GM19351 (cell line): ENCODE results near the gene ASPSCR1.
"Not testable (repeated sequence)": the region's sequence is repeated elsewhere in the genome, so short reads cannot be mapped to it uniquely, and the experiment has no call there.

Experiments
- ATAC-seq: cut with Tn5 transposase; IDR thresholded peaks from one replicate; pipeline ENCODE4 v1.9.1; 2021; ENCODE audit warnings: mild to moderate bottlenecking, moderate library complexity; ENCODE audit not compliant: unreplicated experiment

The ASPSCR1 gene

GRCh38 chr17:82035956-82036633 is 58.7 kb downstream of the ASPSCR1 start:
- no peak for ATAC-seq

DNA sequence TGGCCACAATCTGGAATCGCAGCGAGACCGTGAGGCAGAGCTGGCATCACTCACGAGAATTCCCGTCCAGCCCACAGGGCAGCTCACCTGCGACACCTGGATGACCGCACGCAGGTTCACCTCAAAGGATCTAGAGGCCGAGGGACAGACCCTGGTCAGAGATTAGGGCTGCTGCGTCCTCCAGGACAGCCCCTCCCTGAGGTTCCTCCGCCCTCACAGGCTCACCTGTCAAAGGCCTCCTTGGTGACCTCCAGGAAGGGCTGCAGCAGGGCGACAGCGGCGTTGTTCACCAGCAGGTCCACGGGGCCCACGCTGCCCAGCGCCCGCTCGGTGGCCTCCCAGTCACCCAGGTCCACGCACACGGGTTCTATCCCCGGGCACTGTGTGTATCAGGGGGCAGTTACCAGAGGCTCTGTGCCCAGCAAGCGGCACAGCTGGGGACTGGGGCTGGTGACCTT is 59.2 kb downstream of the ASPSCR1 start:
- no peak for ATAC-seq

DNA sequence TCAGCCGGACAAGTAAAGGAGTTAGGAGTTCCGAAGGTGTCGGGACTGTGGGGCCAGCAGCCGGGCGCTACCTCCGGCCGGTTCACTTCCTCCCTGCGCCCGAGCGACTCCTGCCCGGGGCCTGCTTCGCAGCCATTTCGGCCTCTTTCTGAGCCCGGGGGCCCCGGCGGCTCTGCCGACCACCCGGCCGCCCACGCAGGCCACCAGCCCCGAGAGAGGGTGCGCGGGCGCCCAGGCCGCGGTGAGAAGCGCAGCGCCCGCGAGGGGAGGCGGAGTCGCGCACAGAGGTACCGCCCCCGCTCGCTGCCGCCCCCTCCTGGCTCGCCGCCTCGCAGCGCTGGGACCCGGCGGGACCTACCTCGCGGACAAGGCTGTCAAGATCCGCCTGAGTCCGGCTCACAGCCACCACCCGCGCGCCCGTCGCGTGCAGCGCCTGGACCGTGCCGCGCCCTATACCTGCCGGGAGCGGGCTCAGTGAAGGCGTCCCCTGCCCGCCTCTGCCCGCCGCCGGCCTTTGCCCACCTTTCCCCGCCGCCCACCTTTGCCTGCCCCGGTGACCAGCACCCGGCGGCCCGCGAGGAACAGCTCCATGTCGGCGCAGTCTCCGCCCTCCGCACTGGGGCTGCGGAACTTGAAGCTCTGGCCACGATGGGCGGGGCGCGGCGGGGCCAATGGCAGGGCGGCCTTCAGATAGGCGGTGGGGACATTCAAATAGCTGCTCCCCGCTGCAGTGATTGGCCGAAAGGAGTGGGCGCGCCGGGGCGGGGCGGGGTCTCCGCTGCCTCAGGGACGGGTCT is 59.9 kb downstream of the ASPSCR1 start, which contains the start of gene DCXR:
Gene DCXR (minus strand): TSS at position 606 of the 797 bp plus-strand sequence. CDS start 15 bp downstream, at position 591.
- peak; percentile 88 for ATAC-seq

- ATAC-seq: no peak
These were observed 60.4 kb downstream of the ASPSCR1 start for GRCh38 chr17:82037889-82038195.

GRCh38 chr17:82038796-82039409 is 61.5 kb downstream of the ASPSCR1 start:
- not testable (repeated sequence) for ATAC-seq

DNA sequence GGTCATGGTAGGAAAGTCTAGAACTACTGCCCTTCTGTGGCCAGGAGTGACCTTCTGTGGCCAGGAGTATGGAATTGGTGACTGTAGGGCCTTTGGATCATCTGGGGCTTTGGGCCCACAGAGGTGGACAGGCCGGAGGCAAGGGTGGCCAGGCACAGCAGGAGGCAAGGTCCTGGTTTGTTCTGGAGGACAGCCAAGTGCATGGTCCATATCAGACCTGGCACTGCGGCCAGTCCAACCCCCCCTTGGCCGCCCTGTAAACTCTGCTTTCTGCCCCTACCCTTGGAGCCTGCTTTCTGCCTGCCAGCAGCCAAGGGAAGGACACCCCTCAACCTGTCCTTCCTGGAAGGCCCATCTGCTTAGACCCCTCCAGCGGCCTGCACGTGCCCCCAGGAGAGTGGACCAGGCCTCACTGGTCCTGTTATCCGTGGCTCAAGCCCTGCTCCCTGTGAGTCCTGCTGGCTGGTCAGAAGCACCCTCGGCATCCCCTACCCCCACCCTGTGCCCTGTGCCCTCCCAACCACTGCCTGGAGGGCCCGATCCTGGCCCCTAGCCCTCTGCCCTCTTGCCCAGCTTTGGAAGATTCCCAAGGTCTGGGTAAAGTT is 62.4 kb downstream of the ASPSCR1 start:
- ATAC-seq: no peak

- no peak for ATAC-seq
These were observed 63.9 kb downstream of the ASPSCR1 start for GRCh38 chr17:82041144-82041814.

- ATAC-seq: no peak
These were observed 65.2 kb downstream of the ASPSCR1 start for GRCh38 chr17:82042649-82043048.

- ATAC-seq: no peak
These were observed 66.1 kb downstream of the ASPSCR1 start for GRCh38 chr17:82043507-82043906.

DNA sequence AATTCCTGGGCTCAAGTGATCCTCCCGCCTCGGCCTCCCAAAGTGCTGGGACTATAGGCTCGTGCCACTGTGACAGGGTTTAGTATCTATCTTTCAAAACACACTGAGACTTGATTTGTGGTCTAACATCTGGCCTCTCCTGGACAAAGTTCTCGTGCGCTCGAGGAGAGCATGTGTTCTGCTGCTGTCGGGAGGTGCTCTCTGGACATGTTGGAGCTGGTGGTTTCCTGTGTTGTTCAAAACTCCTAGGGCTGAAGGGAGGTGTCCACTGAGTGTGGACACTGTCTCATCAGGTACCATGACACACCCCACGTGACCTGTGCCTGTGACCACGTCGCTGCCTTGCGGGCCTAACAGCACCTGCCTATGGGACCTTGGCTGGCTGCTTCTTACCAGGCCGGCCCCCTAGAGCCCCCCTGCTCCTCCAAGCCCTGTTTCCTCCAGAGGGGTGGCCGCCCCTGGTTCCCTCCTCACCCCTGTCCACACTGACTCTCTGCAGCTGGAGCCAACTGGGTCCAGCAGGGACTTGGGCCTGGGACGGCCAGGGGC is 68.6 kb downstream of the ASPSCR1 start:
- no peak for ATAC-seq

DNA sequence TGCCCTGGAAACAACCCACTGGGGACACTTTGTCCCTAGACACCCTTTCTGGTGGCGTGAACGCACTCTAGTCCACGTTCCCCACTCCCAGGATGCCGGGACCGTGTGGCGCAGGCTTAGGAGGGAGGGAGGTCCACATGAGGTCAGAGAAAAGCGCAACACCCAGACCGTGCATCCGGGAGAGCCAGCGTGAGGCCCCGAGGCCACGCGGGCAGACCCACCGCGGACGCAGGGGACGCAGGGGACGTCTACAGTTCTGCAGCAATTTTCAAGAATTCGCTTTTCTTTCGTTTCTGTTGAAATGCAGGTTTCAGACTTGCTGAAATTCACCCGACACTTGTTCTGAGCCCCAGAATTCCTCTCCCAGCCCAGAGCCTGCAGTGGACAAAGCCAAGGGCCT is 69.5 kb downstream of the ASPSCR1 start:
- no peak for ATAC-seq

GRCh38 chr17:82047379-82047778 is 70.0 kb downstream of the ASPSCR1 start:
- no peak for ATAC-seq

DNA sequence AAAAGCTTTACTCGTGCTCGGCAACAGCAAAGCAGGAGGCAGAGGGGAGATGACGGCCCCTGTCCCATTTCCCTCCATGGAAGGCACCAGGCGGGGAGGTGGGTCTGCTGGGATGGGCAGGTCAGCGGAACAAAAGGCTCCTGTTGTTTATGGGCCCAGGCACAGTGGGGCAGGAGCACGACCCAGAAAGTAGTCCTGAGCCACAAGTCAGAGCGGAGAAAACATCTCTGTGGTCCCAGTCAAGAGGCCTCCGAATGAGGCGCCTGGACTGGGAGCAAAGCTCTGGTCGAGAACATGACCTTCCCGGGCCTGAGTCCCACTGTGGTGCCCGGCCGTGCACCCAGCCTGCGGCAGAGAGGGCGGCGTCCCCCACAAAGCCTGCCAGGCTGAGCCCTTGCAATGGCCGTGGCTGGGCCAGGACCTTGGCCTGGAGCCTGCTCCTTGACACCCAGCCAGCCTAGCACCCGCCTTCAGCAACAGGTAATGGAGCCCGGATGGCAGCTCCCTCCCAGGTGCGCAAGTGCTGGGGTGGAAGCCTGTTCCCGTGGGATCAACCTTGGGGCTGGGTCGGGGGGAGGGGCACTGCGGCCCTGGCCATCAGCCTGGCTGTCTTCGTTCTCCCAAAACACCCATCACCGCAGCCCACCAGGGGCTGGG is 70.6 kb downstream of the ASPSCR1 start:
- no peak for ATAC-seq

GRCh38 chr17:82048571-82048971 is 71.1 kb downstream of the ASPSCR1 start:
- no peak for ATAC-seq

DNA sequence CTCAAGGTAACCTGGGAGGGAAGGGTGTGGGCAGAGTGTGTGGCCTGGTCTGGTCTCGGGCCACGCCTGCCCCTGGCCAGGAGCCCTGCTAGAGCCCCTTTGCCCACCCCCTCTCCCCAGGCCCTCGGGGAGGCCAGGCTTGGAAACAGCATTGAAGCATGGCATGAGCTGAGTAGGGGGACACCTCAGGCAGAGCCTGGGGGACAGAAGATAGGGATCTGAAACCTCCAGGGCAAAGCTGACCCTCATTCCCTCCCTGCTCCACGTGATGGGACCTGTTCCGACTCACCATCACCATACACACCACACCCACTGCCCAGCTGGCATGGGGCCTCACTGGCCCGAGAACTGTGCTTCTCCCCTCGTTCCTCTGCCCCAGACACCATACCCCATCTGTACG is 71.7 kb downstream of the ASPSCR1 start:
- no peak for ATAC-seq

DNA sequence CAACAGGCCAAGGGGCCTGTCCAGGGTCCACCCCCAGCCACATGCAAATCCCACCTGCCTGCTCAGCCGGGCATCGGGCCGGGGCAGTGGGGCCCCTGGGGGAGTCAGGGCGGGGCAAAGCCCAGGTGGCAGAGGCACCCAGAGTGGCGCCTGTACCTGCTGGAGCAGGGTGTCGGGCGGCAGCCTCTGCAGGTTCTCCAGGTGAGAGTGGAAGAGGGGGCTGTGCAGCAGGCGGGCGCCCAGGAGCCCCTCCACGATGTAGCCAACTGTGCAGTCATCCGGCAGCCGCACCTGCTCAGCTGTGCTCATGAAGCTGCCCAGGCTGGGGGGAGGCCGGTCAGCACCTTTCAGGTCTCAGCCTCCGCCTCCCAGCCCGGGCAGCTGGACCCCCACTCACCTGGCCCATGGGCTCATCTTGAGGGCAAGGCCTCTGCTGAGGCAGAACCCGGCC is 72.1 kb downstream of the ASPSCR1 start:
- ATAC-seq: no peak

- ATAC-seq: no peak
These were observed 72.8 kb downstream of the ASPSCR1 start for GRCh38 chr17:82050152-82050760.

GRCh38 chr17:82050761-82051641 is 73.6 kb downstream of the ASPSCR1 start:
- ATAC-seq: no peak
